K562 (cell line): ENCODE data around the gene AKAIN1. TPM values are rescaled to one million over a fixed set of nuclear protein-coding genes. Genes with fewer than 3 reads are reported as not detected.

Experiments used
- ATAC-seq: fragments of 200-7000 bp; cut with Tn5 transposase; 3 replicates; pipeline ENCODE4 v1.9.1; 2020; ENCODE audit warnings: moderate library complexity
- BruUV-seq: library from RNA; stranded (reverse); fragments of 400-500 nt; replicated peaks from 2 replicates; lab custom pipeline; 2021; lab: Mats Ljungman, UMichigan
- CTCF ChIA-PET: fragments of 300-600 bp; formaldehyde crosslinking; extraction: SDS; loops from one replicate; lab custom pipeline; 2021; ENCODE audit warnings: low intra/inter-chr PET ratio; lab: Yijun Ruan, JAX
- POLR2A ChIA-PET: fragments of 300-600, 350-650 bp; sonication (Branson Sonifier 250); formaldehyde crosslinking; extraction: SDS; loops from one replicate; lab custom pipeline; 2021; ENCODE audit warnings: antibody characterized with exemption, inconsistent platforms; lab: Yijun Ruan, JAX
- DNase-seq, 4 experiments: peaks; one replicate each; pipeline versions ENCODE4 v3.0.0 to v3.0.0-alpha.2; 2011 to 2018; ENCODE audit warnings: low spot score in 3 of 4, mixed read lengths in 3 of 4; ENCODE audit errors: extremely low read depth in 1 of 4
- FAIRE-seq: peaks from 2 replicates; lab custom pipeline; 2011; peaks lifted over from hg19 to GRCh38; lab: Jason Lieb, UNC
- H2AFZ ChIP-seq: 2 replicates; pipeline ENCODE4 v1.6.0; 2011; ENCODE audit warnings: low read depth, low read length, control low read depth, inconsistent platforms
- H3K27ac ChIP-seq: fragments of 200-600 bp; 3 replicates; pipeline ENCODE4 v1.8.0; 2011; ENCODE audit warnings: low read depth, mild to moderate bottlenecking, control low read depth, inconsistent platforms, low read length, moderate library complexity, mixed read lengths; ENCODE audit errors: extremely low read depth
- H3K27me3 ChIP-seq, 2 experiments: fragments of 300-600 bp in 1 of 2; 2 replicates in 1 of 2; 3 replicates in 1 of 2; pipeline versions ENCODE4 v1.6.0 to v1.8.0; 2011; ENCODE audit warnings: inconsistent platforms in 2 of 2, low read length in 2 of 2, mild to moderate bottlenecking in 1 of 2, mixed read lengths in 1 of 2, moderate library complexity in 1 of 2; ENCODE audit not compliant: control insufficient read depth in 2 of 2, insufficient read depth in 2 of 2
- H3K36me3 ChIP-seq: fragments of 300-600 bp; 3 replicates; pipeline ENCODE4 v1.8.0; 2011; ENCODE audit warnings: mild to moderate bottlenecking, low read length, inconsistent platforms; ENCODE audit not compliant: control insufficient read depth, insufficient read depth
- H3K4me1 ChIP-seq, 2 experiments: fragments of 200-600 bp in 1 of 2; replicated peaks in 1 of 2; 2 replicates in 1 of 2; 3 replicates in 1 of 2; pipeline versions ENCODE4 v1.5.1 to v1.8.0; 2011; ENCODE audit warnings: inconsistent platforms in 2 of 2, low read length in 2 of 2, mild to moderate bottlenecking in 1 of 2, mixed read lengths in 1 of 2, moderate library complexity in 1 of 2; ENCODE audit not compliant: control insufficient read depth in 2 of 2, insufficient read depth in 2 of 2
- H3K4me2 ChIP-seq: 2 replicates; pipeline ENCODE4 v1.6.1; 2011; ENCODE audit warnings: low read length, control low read depth, inconsistent platforms, mixed read lengths; ENCODE audit not compliant: insufficient read depth
- H3K4me3 ChIP-seq: fragments of 200-600 bp; sonication (generic), shearing (Covaris generic); 2 replicates; pipeline ENCODE4 v1.5.1; 2016; ENCODE audit warnings: control low read depth, inconsistent platforms
- H3K79me2 ChIP-seq: fragments of 200-600 bp; 3 replicates; pipeline ENCODE4 v1.8.0; 2011; ENCODE audit warnings: low read length, inconsistent platforms; ENCODE audit not compliant: control insufficient read depth, insufficient read depth
- H3K9ac ChIP-seq, 2 experiments: 2 replicates each; pipeline versions ENCODE4 v1.6.0 to v1.6.1; 2011; ENCODE audit warnings: low read depth in 2 of 2, low read length in 2 of 2, control low read depth in 1 of 2, inconsistent platforms in 1 of 2, mild to moderate bottlenecking in 1 of 2, mixed read lengths in 1 of 2; ENCODE audit not compliant: insufficient read depth in 1 of 2
- H3K9me1 ChIP-seq: one replicate; pipeline ENCODE4 v1.6.0; 2011; ENCODE audit warnings: inconsistent platforms, mild to moderate bottlenecking, low read length, moderate library complexity; ENCODE audit not compliant: control insufficient read depth, insufficient read depth
- H3K9me3 ChIP-seq: replicated peaks from 2 replicates; pipeline ENCODE4 v1.5.1; 2011; ENCODE audit warnings: low read depth, low read length, inconsistent platforms; ENCODE audit not compliant: control insufficient read depth, insufficient read depth
- H4K20me1 ChIP-seq: replicated peaks from 2 replicates; pipeline ENCODE4 v1.6.1; 2011; ENCODE audit warnings: low read length, inconsistent platforms, mixed read lengths; ENCODE audit not compliant: control insufficient read depth, insufficient read depth
- CHD1 ChIP-seq: fragments of 200-600 bp; sonication (generic); IDR thresholded peaks from one replicate; pipeline ENCODE4 v1.6.1; 2012; ENCODE audit warnings: mild to moderate bottlenecking, moderate library complexity, low read length, inconsistent platforms
- L3MBTL2 ChIP-seq: fragments of 450-650 bp; IDR thresholded peaks from 2 replicates; pipeline ENCODE4 v1.6.1; 2016; ENCODE audit warnings: mild to moderate bottlenecking, moderate library complexity
- MXD1 ChIP-seq: fragments of 250-450 bp; sonication (Bioruptor Pico); IDR thresholded peaks from 2 replicates; pipeline ENCODE4 v1.8.0; 2021; ENCODE audit warnings: borderline replicate concordance, mild to moderate bottlenecking, moderate library complexity; ENCODE audit not compliant: poor library complexity, severe bottlenecking
- NR2C2 ChIP-seq, 2 experiments: fragments of 200-800 bp in 1 of 2; sonication (Bioruptor generic) in 1 of 2; sonication (generic) in 1 of 2; formaldehyde crosslinking in 1 of 2; IDR thresholded peaks; 2 replicates each; pipeline versions ENCODE4 v1.6.1 to v1.8.0; 2016 to 2022; ENCODE audit warnings: mild to moderate bottlenecking in 1 of 2, missing compliant biosample characterization in 1 of 2, missing genetic modification characterization in 1 of 2, missing genetic modification reagents in 1 of 2
- RFX7 ChIP-seq: fragments of 250-450 bp; sonication (Bioruptor Pico); IDR thresholded peaks from 2 replicates; pipeline ENCODE4 v1.5.1; 2021; ENCODE audit warnings: mild to moderate bottlenecking
- THRA ChIP-seq: fragments of 450-650 bp; IDR thresholded peaks from 2 replicates; pipeline ENCODE4 v1.6.1; 2017; ENCODE audit warnings: mild to moderate bottlenecking, moderate library complexity
- U2AF1 ChIP-seq: fragments of 200-400 bp; formaldehyde crosslinking; optimal IDR thresholded peaks from 2 replicates; pipeline ENCODE3; 2017; ENCODE audit warnings: mild to moderate bottlenecking, low read depth, low read length, moderate library complexity
- XRCC5 ChIP-seq: fragments of 200-400 bp; formaldehyde crosslinking; IDR thresholded peaks from 2 replicates; pipeline ENCODE4 v1.6.1; 2017; ENCODE audit warnings: low read depth, mild to moderate bottlenecking, low read length
- ZNF586 ChIP-seq: fragments of 450-650 bp; formaldehyde crosslinking; conservative IDR thresholded peaks from 2 replicates; pipeline ENCODE4 v1.4.0; 2020; ENCODE audit warnings: mild to moderate bottlenecking, moderate library complexity
- ZNF655 ChIP-seq: fragments of 250-450 bp; sonication (Bioruptor Pico); IDR thresholded peaks from 2 replicates; pipeline ENCODE4 v1.5.0; 2021
- WGBS: fragments of 100-300 bp; shearing (Covaris generic); methylation state at CpG from one replicate; pipeline ENCODE4 v1.1.6; 2016; ENCODE audit warnings: low coverage, mixed read lengths; ENCODE audit not compliant: insufficient coverage; ENCODE audit errors: missing lambda C conversion rate; 5-methylcytosine and 5-hydroxymethylcytosine counted together
- in situ Hi-C: fragments of 300-500 bp; cut with MboI; formaldehyde crosslinking; loops from 4 replicates; pipeline ENCODE4 v1.15.0; 2018; ENCODE audit warnings: inconsistent platforms, mixed read lengths
- intact Hi-C: fragments of 100-400 bp; cut with micrococcal nuclease; formaldehyde crosslinking; loops from 2 replicates; pipeline ENCODE4 v1.14.2; 2022
- polyA plus RNA-seq, 8 experiments: library from polyadenylated mRNA; depleted of rRNA in 4 of 8; stranded (reverse) in 5 of 8; unstranded in 3 of 8; fragments of >200 nt; fragmentation: Nextera tagmentation in 2 of 8; fragmentation: Illumina TruSeq in 1 of 8; extraction: Ambion mirVana in 2 of 8; extraction: Trizol in 1 of 8; gene quantifications; 2 replicates each; pipeline versions ENCODE4 v1.2.1 to v1.2.3, GENCODE V29; 2011 to 2014; ENCODE audit warnings: inconsistent platforms in 1 of 8, missing spikeins in 1 of 8
- total RNA-seq, 7 experiments: library from RNA; depleted of rRNA in 6 of 7; stranded (reverse); fragments of >200 nt in 6 of 7; fragmentation: Illumina TruSeq in 2 of 7; extraction: Trizol in 2 of 7; gene quantifications; 2 replicates each; pipeline versions ENCODE4 v1.2.1 to v1.2.3, GENCODE V29; 2011 to 2021; ENCODE audit warnings: low replicate concordance in 1 of 7
- TF ChIP-seq, protein P1 (sequence below), 2 experiments: fragments of 150-350 bp in 1 of 2; IDR thresholded peaks; 2 replicates each; pipeline ENCODE4 v1.6.1; 2012 to 2016; ENCODE audit warnings: low read depth in 2 of 2, low read length in 2 of 2, mild to moderate bottlenecking in 1 of 2, moderate library complexity in 1 of 2

AKAIN1 gene
- total and polyA plus RNA-seq, 9 of the 15 experiments (the other 6 are each of a cell fraction or from before 2014, with no cell fraction given): not detected

GRCh38 chr18:5097116-5097703, 99.8 kb downstream of the AKAIN1 start:
- POLR2A ChIA-PET: no interaction called here
- DNase-seq: peak in 1 of 4 experiments; percentile 17
- H3K4me3 ChIP-seq: no peak overlapping the region
- 0 out of 2 replicates have a peak, but pooled peaks cover 2% of the 10 kb centered on the region for H3K9me3 ChIP-seq
- no peak for ATAC-seq
- no peaks in the 10 kb centered on the region for H3K4me1 ChIP-seq
- FAIRE-seq: peak; percentile 15
- H3K36me3 ChIP-seq: no peaks in the 10 kb centered on the region
- H3K27ac ChIP-seq: no peak overlapping the region
- intact Hi-C loops (no loop called here), in situ Hi-C loops (no loop called here)
- BruUV-seq: no TSS peak
- H2AFZ ChIP-seq: no peak overlapping the region
- no peak overlapping the region for H3K4me2 ChIP-seq
- H3K9me1 ChIP-seq: no peaks in the 10 kb centered on the region
- H3K27me3 ChIP-seq: no peaks in the 10 kb centered on the region
- H4K20me1 ChIP-seq: no peaks in the 10 kb centered on the region
- WGBS: 3% methylated on average over 4 of the region's 4 CpGs
- H3K79me2 ChIP-seq: no peaks in the 10 kb centered on the region
- CTCF ChIA-PET: no interaction called here
- no peak overlapping the region for H3K9ac ChIP-seq
- TF ChIP-seq MXD1 (CRISPR knock-in tag) (no peak), L3MBTL2 (no peak), THRA (no peak), ZNF655 (no peak), ZNF586 (CRISPR knock-in tag) (no peak), CHD1 (no peak), RFX7 (CRISPR knock-in tag) (no peak), NR2C2 (CRISPR knock-in tag; IDR thresholded peaks at IDR 0.05) (no peak), NR2C2 (tag; IDR thresholded peaks at IDR 0.05) (no peak), XRCC5 (no peak), U2AF1 (no peak)
- TF ChIP-seq, protein P1, sequence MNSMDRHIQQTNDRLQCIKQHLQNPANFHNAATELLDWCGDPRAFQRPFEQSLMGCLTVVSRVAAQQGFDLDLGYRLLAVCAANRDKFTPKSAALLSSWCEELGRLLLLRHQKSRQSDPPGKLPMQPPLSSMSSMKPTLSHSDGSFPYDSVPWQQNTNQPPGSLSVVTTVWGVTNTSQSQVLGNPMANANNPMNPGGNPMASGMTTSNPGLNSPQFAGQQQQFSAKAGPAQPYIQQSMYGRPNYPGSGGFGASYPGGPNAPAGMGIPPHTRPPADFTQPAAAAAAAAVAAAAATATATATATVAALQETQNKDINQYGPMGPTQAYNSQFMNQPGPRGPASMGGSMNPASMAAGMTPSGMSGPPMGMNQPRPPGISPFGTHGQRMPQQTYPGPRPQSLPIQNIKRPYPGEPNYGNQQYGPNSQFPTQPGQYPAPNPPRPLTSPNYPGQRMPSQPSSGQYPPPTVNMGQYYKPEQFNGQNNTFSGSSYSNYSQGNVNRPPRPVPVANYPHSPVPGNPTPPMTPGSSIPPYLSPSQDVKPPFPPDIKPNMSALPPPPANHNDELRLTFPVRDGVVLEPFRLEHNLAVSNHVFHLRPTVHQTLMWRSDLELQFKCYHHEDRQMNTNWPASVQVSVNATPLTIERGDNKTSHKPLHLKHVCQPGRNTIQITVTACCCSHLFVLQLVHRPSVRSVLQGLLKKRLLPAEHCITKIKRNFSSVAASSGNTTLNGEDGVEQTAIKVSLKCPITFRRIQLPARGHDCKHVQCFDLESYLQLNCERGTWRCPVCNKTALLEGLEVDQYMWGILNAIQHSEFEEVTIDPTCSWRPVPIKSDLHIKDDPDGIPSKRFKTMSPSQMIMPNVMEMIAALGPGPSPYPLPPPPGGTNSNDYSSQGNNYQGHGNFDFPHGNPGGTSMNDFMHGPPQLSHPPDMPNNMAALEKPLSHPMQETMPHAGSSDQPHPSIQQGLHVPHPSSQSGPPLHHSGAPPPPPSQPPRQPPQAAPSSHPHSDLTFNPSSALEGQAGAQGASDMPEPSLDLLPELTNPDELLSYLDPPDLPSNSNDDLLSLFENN (IDR thresholded peaks at IDR 0.05; ENCODE audit: low read depth in 2 of 2, low read length in 2 of 2): no peak
